OCI-LY3 (cell line): ENCODE data around the gene PUM1.

Experiments used
- EZH2phosphoT487 ChIP-seq: fragments of 200-600 bp; shearing (Covaris generic); IDR thresholded peaks from 2 replicates; pipeline ENCODE4 v1.6.1; 2018; ENCODE audit warnings: antibody characterized with exemption, mixed run types, low read depth
- TF ChIP-seq, protein P1 (sequence below): fragments of 200-600, 300-600 bp; sonication (generic); IDR thresholded peaks from 2 replicates; pipeline ENCODE4 v1.5.1; 2014; ENCODE audit warnings: antibody characterized with exemption, low read length, low read depth

DNA sequence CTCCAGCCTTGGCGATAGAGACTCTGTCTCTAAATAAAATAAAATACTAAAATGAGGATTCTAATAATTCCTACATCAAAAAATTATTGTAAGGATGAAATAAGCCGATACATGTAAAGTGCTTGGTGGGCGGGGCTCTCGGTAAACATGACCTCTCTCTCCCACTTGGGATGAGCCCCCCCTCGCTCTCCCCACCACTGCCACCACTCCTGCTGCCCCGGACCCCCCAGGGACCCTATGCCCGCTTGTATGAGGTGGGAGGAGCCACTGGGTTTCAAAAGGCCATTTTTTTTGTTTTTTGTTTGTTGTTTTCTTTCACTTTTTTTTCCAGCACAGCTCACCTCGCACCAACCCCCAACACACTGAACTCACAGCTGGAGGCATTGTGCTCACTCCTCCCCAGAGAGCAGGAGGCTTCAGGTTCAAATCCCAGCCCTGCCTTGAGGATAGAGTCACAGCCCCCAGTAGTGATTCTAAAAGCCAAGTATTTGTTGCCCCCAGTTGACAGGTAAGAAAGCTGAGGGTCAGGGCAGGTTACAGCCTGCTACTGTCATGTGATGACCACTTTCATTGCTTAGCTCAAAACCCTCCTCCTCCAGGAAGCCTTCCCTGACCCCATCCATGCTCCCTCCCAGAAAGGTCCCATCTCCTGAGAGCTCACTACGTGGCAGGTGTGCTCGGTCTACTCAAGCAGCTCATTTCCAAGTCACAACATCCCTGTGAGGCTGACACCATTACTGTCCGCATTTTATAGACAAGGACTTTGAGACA lies 161.1 kb downstream of the PUM1 start:
- TF ChIP-seq, protein P1, sequence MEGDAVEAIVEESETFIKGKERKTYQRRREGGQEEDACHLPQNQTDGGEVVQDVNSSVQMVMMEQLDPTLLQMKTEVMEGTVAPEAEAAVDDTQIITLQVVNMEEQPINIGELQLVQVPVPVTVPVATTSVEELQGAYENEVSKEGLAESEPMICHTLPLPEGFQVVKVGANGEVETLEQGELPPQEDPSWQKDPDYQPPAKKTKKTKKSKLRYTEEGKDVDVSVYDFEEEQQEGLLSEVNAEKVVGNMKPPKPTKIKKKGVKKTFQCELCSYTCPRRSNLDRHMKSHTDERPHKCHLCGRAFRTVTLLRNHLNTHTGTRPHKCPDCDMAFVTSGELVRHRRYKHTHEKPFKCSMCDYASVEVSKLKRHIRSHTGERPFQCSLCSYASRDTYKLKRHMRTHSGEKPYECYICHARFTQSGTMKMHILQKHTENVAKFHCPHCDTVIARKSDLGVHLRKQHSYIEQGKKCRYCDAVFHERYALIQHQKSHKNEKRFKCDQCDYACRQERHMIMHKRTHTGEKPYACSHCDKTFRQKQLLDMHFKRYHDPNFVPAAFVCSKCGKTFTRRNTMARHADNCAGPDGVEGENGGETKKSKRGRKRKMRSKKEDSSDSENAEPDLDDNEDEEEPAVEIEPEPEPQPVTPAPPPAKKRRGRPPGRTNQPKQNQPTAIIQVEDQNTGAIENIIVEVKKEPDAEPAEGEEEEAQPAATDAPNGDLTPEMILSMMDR = no peak
- TF ChIP-seq EZH2phosphoT487 = no peak
